HG03066 (cell line): ENCODE measurements around the gene CHCHD6.

Source experiments
- ATAC-seq: cut with Tn5 transposase; IDR thresholded peaks from one replicate; pipeline ENCODE4 v1.9.1; 2021; ENCODE audit warnings: low read depth; ENCODE audit not compliant: unreplicated experiment

The CHCHD6 gene

GRCh38 chr3:126914226-126914625, 210.2 kb downstream of the CHCHD6 start:
- ATAC-seq = no peak

GRCh38 chr3:126915015-126915414, 211.0 kb downstream of the CHCHD6 start:
- no peak for ATAC-seq

- ATAC-seq = no peak
Measured at GRCh38 chr3:126916546-126916945, 212.5 kb downstream of the CHCHD6 start.

DNA sequence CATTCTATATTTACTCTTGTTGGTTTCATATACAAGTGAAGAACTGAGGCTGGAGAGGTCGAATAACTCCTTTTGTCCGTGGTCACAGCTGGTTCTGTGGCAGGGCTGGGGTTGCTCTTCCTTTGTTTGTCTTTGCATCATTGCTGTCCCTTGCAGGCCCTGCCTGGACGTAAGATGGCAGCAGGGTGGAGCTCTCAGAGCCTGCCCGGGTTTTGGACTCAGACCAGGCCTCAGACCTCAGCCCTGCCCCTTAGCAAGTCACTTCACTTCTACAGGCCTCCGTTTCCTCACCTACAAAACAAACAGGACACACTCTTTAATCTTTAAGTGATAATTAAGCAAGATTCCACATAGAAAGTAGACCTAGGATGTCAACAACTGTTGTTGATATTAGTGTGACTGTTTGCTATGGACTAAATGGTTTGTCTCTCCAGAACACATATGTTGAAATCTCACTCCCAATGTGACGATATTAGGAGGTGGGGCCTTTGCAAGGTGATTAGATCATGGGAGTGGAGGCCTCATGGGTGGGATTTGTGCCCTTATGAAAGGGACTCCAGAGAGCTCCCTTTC, 213.3 kb downstream of the CHCHD6 start:
- ATAC-seq = no peak

- ATAC-seq = no peak
Measured at GRCh38 chr3:126918355-126918821, 214.3 kb downstream of the CHCHD6 start.

DNA sequence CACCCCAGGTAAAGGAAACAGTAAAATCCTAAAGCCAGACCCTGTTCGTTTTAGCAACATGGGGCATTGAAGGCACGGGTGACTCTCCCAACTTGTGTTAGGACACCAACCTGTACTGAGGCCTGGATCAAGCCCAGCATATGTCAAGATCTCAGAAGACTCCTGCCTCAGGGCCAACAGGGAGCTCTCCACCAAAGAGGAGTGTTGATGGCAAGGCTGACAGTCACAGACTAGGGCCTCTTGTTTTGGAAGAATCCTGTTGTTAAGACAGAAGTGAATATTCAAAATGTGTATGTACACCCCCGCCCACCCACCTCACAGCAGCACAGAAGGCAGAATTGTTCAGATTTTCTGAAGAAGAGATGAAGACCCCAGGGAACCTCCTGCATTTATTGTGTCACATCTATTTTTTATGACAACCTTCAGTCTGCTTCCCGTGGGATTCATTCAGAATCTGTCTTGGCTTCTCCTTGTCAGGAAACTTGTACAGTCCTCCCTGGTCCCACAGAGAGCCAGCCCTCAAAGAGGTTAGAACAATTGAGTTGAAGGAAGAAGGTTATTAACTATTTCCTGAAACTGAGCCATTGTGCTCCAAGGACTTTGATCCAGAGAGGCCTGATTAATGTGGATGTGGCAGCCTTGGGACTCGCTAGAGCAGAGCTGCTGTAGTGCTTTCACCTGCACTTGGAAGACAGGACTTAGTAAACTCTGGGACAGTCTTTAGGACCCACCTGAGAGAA, 217.2 kb downstream of the CHCHD6 start:
- no peak for ATAC-seq

DNA sequence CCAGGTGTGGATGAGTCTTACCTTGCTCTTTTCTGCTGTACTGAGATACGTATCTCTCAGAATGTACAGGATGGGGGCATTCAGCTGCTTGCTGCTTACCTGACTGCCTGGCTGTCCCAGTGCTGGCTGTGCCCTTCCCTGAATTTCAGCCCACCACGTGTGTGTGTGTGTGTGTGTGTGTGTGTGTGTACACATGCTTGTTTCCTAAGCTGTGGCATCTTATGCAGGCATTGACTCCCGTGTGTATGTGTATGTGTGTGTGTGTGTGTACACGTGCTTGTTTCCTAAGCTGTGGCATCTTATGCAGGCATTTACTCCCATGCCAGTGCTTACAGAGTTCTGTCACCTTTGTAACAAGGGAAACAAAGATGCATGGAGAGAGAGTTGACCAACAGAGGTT, 218.4 kb downstream of the CHCHD6 start:
- ATAC-seq = no peak

DNA sequence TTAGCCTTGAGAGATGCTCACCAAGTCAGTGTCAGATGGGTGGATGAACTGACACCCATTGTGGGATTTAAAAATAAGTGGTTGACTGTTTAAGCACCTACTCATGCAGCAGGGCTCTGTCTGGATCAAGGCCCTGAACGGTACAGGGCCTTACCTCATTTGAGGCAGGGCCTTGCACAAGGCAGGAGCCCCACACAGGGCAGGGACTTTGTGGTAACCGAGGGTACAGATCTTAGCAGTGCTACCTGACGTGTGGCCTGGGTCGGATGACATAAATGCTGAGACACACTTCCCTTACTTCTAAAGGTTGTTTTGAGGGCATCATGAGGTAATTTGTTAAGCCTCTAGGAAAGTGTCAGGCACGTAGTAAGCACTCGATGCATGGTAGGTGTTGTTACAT, 219.4 kb downstream of the CHCHD6 start:
- no peak for ATAC-seq

DNA sequence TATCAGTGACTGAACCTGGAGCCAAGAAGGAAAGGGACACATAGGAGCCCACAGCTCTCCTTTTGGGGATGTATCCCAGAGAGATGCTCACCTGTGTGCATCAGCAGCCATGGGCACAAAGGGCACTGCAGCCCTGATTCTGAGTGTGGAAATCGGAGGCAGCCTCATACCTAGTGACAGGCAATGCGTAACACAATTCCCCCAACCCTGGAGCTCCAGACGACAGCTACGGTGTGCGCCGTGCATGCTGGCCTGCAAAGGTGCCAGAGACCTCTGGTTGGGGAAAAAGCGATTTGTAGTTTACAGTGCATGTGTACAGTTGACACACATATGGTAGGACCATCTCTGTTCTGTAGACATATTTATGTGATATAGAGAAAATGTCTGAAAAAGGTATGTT, 219.9 kb downstream of the CHCHD6 start:
- no peak for ATAC-seq

DNA sequence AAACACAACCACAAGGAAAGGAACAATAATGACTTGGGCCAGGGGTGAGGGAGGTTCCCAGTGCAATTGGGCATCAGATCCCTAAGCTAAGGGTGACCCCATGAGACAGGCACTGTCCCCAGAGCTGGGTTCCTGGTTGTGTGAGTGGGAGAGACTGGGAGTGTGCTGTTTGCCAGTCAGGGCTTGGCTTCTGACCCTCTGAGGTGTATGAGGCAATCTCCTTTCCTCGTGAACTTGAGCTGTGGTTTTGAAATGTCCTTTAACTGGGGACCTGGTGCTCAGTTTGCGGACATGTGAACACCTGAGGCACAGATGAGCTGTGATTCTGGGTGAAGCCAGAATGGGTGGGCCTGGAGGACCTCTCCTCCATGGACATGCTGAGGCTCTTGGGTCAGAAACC, 220.4 kb downstream of the CHCHD6 start:
- ATAC-seq = no peak

DNA sequence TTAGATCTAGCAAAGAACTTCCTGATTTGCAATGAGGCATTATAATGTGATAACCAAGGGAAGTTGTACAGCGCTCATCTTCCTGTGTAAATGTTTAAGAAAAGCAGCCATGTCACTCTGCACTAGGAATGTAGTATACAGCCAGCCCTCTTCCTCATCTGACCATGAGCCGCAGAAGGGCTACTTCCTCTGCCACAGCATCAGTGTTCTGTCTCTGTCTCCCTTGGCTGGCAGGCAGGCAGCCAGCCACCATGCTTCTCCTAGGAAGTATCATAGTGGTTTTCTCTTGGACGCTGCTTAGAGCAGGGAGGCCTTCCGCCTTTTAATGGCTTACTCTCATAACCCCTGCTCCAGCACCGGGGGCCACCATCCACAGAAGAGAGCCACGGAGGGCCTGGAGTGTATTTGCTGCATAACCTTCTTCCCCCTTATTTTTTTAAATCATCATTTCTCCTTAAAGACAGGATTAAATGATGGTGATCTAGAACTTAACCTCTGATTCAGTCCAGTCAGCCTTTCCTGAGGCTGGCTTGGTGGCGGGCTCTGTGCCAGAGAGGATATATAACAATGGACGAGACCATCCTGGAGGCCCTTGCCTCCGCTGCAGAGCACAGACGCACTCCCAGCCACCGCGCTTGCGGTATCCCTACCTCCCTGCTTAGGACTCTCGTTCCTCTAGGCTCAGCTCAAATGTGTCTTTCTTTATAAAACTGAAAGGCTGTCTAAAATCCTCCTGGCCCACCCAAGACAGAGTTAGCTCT, 221.6 kb downstream of the CHCHD6 start:
- no peak for ATAC-seq

- no peak for ATAC-seq
Measured at GRCh38 chr3:126926684-126927400, 222.8 kb downstream of the CHCHD6 start.

- no peak for ATAC-seq
Measured at GRCh38 chr3:126927401-126927750, 223.3 kb downstream of the CHCHD6 start.

DNA sequence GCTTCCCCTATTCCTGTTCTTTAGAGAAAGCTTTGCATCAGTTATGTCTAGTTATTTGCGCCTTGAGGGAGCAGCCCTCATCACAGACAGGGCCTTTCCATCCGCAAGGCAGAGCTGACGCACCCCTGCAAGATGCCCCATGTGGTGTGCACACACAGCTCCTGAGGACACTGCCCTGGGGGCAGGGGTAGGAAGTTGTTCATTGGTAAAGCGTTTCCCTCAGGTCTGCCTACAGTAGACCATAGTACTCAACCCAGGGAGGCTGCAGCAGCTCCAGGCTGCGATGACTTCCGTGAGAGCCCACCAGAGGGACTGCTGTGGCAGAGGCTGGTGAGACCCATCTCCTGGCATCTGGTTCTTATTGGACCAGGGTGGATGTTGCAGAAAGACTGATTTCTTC, 223.8 kb downstream of the CHCHD6 start:
- no peak for ATAC-seq

DNA sequence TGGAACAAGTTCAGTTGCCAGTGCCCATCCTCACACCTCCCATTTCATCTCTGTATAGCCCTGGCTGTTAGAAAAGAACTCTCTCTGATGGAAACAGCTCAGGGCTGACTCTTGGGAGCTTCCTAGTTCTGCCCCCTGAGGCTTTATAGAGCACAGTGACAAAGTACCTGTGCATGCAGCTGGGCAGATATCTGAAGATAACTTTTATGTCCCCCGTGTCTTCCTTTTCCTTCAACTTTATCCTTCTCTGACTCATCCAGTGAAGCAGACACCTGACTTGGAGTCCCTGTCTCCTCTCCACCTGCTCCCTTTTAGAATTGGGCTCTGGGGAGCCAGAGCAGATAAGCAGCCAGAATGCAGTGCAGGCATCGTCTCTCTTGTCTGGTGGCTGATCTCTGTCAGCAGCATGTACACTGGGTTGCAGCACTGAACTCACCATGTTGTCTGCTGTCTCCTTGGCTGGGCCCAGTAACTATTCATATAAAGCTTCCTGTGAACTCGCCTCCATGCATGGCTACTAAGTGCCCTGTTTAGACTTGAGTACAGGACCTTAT, 225.0 kb downstream of the CHCHD6 start:
- ATAC-seq = no peak

GRCh38 chr3:126930936-126931600, 227.0 kb downstream of the CHCHD6 start:
- no peak for ATAC-seq

DNA sequence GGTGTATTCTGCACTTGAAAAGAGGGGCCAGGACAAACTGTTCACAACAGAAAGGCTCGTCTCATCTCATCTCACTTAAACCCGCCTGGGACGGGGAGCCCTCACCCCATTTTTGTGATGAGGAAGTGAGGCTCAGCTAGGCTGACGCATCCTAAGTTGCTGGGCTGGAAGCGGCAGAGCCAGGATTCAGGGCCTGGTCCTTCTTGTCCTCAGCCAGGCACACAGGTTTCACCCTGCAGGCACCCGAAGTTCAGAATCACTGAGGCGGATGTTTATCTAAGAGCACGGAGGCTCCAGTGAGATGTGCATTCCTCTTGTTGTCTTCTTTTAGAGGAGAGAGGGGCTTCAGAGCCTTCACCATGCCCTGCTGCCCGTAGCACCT, 227.8 kb downstream of the CHCHD6 start:
- ATAC-seq = no peak

DNA sequence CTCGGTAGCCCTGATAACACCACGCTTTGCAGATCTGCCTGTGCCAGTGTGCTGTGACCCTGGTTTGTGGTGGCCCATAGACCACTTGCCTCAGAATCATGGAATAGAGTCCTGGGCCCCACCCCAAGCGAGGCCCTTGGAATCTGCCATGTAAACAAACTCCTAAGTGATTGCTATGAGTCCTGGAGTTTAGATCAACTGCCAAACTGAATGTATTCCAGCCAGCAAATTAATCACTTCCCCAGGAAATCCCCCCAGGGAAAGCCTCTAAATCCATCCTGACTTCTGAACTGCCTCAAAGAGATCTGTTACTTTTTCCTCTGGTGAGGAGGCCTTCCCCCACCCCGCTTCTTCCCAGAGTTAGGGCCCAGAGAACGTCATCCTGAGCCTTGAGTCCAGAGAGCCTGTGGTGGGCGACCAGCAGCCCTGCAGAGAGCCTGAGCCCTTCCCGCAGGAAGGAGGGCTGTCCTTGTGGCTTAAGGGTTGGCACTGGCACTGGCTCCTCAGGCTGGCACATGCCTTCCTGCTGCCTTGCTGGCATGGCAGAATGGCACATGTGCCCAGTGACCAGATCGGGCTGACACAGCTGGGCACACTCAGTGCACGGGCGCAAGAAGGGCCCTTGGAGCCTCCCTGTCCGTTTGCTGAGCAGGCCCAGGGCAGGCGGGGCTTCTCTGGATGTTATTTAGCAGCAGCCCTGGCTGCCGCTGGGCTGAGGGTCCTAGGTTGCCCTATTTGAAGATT, 228.3 kb downstream of the CHCHD6 start:
- ATAC-seq = no peak

- ATAC-seq = no peak
Measured at GRCh38 chr3:126934031-126934531, 230.0 kb downstream of the CHCHD6 start.
